ENCODE results near the gene ACTRT1. TPM values are rescaled to one million over a fixed set of nuclear protein-coding genes. Genes with fewer than 3 reads are reported as not detected.

The ACTRT1 gene
- total RNA-seq: not detected in 2 replicates
- not detected in 2 replicates for polyA plus RNA-seq

- Histone ChIP-seq H3K27ac (no peak within 1 kb of the TSS), H3K79me2 (no peaks in the 10 kb centered on the region), H3K4me1 (ENCODE audit: insufficient read depth) (no peaks in the 10 kb centered on the region), H3K9me3 (ENCODE audit: low read depth) (no peaks in the 10 kb centered on the region), H3K9me2 (replicated peaks; ENCODE audit: insufficient read depth) (no peaks in the 10 kb centered on the region), H3K4me3 (no peak within 1 kb of the TSS), H2AFZ (no peak within 1 kb of the TSS), H3K27me3 (no peaks in the 10 kb centered on the region), H4K20me1 (ENCODE audit: insufficient read depth, poor library complexity, severe bottlenecking) (no peaks in the 10 kb centered on the region), H3K36me3 (replicated peaks; ENCODE audit: insufficient read depth, low read depth) (no peaks in the 10 kb centered on the region), H3K4me2 (no peak within 1 kb of the TSS)
- no peak for TF ChIP-seq EZH2phosphoT487 (IDR thresholded peaks at IDR 0.05; ENCODE audit: low read depth, severe bottlenecking, unreplicated experiment)
- TF ChIP-seq EZH2 (IDR thresholded peaks at IDR 0.05; ENCODE audit: borderline replicate concordance): no peak
- TF ChIP-seq CTCF (IDR thresholded peaks at IDR 0.05; ENCODE audit: poor library complexity): no peak
- no peak for DNase-seq (ENCODE audit: low spot score)
- WGBS (ENCODE audit: low lambda C conversion rate, missing lambda C conversion rate): 56% methylated on average over 1 of the region's 1 CpG
Measured at GRCh38 chrX:128052303-128052702, at the start of gene ACTRT1. Gene ACTRT1 (minus strand): TSS chrX:128052403. CDS start chrX:128052206, 197 bp downstream.

- Histone ChIP-seq H3K4me1 (ENCODE audit: insufficient read depth) (no peaks in the 10 kb centered on the region), H2AFZ (no peak overlapping the region), H3K36me3 (replicated peaks; ENCODE audit: insufficient read depth, low read depth) (no peaks in the 10 kb centered on the region), H3K9me2 (replicated peaks; ENCODE audit: insufficient read depth) (no peaks in the 10 kb centered on the region), H4K20me1 (ENCODE audit: insufficient read depth, poor library complexity, severe bottlenecking) (no peaks in the 10 kb centered on the region), H3K79me2 (no peaks in the 10 kb centered on the region), H3K27me3 (no peaks in the 10 kb centered on the region), H3K4me3 (no peak overlapping the region), H3K9me3 (ENCODE audit: low read depth) (no peaks in the 10 kb centered on the region), H3K4me2 (no peak overlapping the region), H3K27ac (no peak overlapping the region)
- no peak for DNase-seq (ENCODE audit: low spot score)
- TF ChIP-seq EZH2phosphoT487 (IDR thresholded peaks at IDR 0.05; ENCODE audit: low read depth, severe bottlenecking, unreplicated experiment) (no peak), EZH2 (IDR thresholded peaks at IDR 0.05; ENCODE audit: borderline replicate concordance) (no peak), CTCF (IDR thresholded peaks at IDR 0.05; ENCODE audit: poor library complexity) (no peak)
- 36% methylated on average over 2 of the region's 2 CpGs for WGBS (ENCODE audit: low lambda C conversion rate, missing lambda C conversion rate)
Measured at GRCh38 chrX:128078545-128078944, 26.3 kb upstream of the ACTRT1 start.

DNA sequence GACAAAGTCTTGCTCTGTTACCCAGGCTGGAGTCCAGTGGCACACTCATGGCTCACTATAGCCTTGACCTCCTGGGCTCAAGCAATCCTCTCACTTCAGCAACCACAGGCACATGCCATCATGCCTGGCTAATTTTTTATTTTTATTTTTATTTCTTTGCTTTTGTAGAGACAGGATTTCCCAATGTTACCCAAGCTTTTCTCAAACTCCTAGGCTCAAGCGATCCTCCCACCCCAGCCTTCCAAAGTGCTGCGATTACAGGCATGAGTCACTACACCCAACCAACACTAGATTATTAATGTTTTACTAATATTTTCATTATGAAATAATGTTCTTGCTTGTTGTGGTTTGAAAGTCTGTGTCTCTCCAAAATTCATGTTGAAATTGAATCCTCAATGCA lies 5.2 kb upstream of the ACTRT1 start:
- Histone ChIP-seq H3K9me3 (ENCODE audit: low read depth) (no peaks in the 10 kb centered on the region), H3K36me3 (replicated peaks; ENCODE audit: insufficient read depth, low read depth) (no peaks in the 10 kb centered on the region), H3K4me3 (no peak overlapping the region), H3K4me1 (ENCODE audit: insufficient read depth) (no peaks in the 10 kb centered on the region), H3K4me2 (no peak overlapping the region), H2AFZ (no peak overlapping the region), H3K27me3 (no peaks in the 10 kb centered on the region), H3K27ac (no peak overlapping the region), H3K79me2 (no peaks in the 10 kb centered on the region), H4K20me1 (ENCODE audit: insufficient read depth, poor library complexity, severe bottlenecking) (no peaks in the 10 kb centered on the region), H3K9me2 (replicated peaks; ENCODE audit: insufficient read depth) (no peaks in the 10 kb centered on the region)
- no peak for TF ChIP-seq EZH2phosphoT487 (IDR thresholded peaks at IDR 0.05; ENCODE audit: low read depth, severe bottlenecking, unreplicated experiment)
- no peak for TF ChIP-seq CTCF (IDR thresholded peaks at IDR 0.05; ENCODE audit: poor library complexity)
- TF ChIP-seq EZH2 (IDR thresholded peaks at IDR 0.05; ENCODE audit: borderline replicate concordance): no peak
- DNase-seq (ENCODE audit: low spot score): no peak
- WGBS (ENCODE audit: low lambda C conversion rate, missing lambda C conversion rate): 91% methylated on average over 2 of the region's 2 CpGs

GRCh38 chrX:128051526-128051925 lies 677 bp downstream of the ACTRT1 start:
- 79% methylated on average over 10 of the region's 10 CpGs for WGBS (ENCODE audit: low lambda C conversion rate, missing lambda C conversion rate)
- no peaks in the 10 kb centered on the region for H3K36me3 ChIP-seq (replicated peaks; ENCODE audit: insufficient read depth, low read depth)
- no peaks in the 10 kb centered on the region for H3K27me3 ChIP-seq
- H3K4me3 ChIP-seq: no peak overlapping the region
- no peaks in the 10 kb centered on the region for H3K4me1 ChIP-seq (ENCODE audit: insufficient read depth)
- no peak for DNase-seq (ENCODE audit: low spot score)
- no peak overlapping the region for H3K4me2 ChIP-seq
- no peaks in the 10 kb centered on the region for H3K9me3 ChIP-seq (ENCODE audit: low read depth)
- H3K79me2 ChIP-seq: no peaks in the 10 kb centered on the region
- no peaks in the 10 kb centered on the region for H4K20me1 ChIP-seq (ENCODE audit: insufficient read depth, poor library complexity, severe bottlenecking)
- H2AFZ ChIP-seq: no peak overlapping the region
- H3K27ac ChIP-seq: no peak overlapping the region
- TF ChIP-seq EZH2phosphoT487 (IDR thresholded peaks at IDR 0.05; ENCODE audit: low read depth, severe bottlenecking, unreplicated experiment) (no peak), CTCF (IDR thresholded peaks at IDR 0.05; ENCODE audit: poor library complexity) (no peak), EZH2 (IDR thresholded peaks at IDR 0.05; ENCODE audit: borderline replicate concordance) (no peak)
- no peaks in the 10 kb centered on the region for H3K9me2 ChIP-seq (replicated peaks; ENCODE audit: insufficient read depth)
